ENCODE results near the gene HPSE2.

DNA sequence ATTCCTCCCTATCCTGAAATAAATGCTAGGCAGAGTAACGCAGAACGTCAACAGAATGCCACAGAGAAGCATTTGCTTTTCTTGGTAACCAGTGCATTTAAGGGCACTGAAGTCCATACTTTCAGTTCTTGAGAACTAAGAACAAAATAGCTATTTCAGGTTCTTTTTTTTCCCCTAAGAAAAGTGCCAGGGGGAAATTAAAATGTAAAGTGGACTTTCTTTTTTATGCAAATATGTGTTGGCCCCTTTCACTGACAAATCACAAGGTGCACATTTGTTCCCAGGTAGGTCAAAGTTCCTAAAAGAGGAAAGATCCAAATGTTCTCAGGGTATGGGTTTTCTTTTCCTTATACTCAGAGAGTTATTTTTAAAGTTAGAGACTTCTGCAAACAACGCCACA is 151.5 kb downstream of the HPSE2 start:
- TF ChIP-seq, protein P1, sequence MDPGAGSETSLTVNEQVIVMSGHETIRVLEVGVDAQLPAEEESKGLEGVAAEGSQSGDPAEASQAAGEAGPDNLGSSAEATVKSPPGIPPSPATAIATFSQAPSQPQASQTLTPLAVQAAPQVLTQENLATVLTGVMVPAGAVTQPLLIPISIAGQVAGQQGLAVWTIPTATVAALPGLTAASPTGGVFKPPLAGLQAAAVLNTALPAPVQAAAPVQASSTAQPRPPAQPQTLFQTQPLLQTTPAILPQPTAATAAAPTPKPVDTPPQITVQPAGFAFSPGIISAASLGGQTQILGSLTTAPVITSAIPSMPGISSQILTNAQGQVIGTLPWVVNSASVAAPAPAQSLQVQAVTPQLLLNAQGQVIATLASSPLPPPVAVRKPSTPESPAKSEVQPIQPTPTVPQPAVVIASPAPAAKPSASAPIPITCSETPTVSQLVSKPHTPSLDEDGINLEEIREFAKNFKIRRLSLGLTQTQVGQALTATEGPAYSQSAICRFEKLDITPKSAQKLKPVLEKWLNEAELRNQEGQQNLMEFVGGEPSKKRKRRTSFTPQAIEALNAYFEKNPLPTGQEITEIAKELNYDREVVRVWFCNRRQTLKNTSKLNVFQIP (CRISPR knock-in tag; IDR thresholded peaks at IDR 0.05; ENCODE audit: borderline replicate concordance, low read depth), result no peak
- no peak for TF ChIP-seq ZC3H10 (CRISPR knock-in tag; IDR thresholded peaks at IDR 0.05)
- no peak for TF ChIP-seq ARNTL (CRISPR knock-in tag; IDR thresholded peaks at IDR 0.05; ENCODE audit: borderline replicate concordance, low read depth)
- TF ChIP-seq ISL1 (CRISPR knock-in tag; IDR thresholded peaks at IDR 0.05), result no peak
- TF ChIP-seq, protein P2, sequence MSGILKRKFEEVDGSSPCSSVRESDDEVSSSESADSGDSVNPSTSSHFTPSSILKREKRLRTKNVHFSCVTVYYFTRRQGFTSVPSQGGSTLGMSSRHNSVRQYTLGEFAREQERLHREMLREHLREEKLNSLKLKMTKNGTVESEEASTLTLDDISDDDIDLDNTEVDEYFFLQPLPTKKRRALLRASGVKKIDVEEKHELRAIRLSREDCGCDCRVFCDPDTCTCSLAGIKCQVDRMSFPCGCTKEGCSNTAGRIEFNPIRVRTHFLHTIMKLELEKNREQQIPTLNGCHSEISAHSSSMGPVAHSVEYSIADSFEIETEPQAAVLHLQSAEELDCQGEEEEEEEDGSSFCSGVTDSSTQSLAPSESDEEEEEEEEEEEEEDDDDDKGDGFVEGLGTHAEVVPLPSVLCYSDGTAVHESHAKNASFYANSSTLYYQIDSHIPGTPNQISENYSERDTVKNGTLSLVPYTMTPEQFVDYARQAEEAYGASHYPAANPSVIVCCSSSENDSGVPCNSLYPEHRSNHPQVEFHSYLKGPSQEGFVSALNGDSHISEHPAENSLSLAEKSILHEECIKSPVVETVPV (CRISPR knock-in tag; IDR thresholded peaks at IDR 0.05), result no peak
